ENCODE results near the gene NOX5.

DNA sequence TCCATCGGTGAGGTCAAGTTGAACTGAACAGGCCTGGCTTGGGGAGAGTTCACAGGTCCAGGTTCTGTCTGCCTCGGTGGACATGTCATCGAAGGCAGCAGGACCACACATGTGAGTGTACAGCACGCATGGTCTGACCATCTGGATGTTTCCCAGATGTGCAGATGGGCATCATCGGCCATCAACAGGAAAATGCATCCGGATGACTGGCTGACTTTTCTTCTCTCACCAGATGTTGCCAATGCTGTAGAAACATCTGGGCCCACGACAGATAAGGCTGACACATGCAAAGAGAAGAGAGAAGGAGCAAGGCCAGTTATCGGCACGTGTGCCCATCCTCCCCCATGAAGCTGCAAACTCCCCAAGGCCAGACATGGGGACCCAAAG, 45.1 kb downstream of the NOX5 start:
- TF ChIP-seq EZH2 (IDR thresholded peaks at IDR 0.05; ENCODE audit: borderline replicate concordance, low read depth, low read length, poor library complexity, severe bottlenecking): no peak
- TF ChIP-seq, protein P1, sequence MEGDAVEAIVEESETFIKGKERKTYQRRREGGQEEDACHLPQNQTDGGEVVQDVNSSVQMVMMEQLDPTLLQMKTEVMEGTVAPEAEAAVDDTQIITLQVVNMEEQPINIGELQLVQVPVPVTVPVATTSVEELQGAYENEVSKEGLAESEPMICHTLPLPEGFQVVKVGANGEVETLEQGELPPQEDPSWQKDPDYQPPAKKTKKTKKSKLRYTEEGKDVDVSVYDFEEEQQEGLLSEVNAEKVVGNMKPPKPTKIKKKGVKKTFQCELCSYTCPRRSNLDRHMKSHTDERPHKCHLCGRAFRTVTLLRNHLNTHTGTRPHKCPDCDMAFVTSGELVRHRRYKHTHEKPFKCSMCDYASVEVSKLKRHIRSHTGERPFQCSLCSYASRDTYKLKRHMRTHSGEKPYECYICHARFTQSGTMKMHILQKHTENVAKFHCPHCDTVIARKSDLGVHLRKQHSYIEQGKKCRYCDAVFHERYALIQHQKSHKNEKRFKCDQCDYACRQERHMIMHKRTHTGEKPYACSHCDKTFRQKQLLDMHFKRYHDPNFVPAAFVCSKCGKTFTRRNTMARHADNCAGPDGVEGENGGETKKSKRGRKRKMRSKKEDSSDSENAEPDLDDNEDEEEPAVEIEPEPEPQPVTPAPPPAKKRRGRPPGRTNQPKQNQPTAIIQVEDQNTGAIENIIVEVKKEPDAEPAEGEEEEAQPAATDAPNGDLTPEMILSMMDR (conservative IDR thresholded peaks at IDR 0.05; ENCODE audit: low read depth, low read length): no peak
